Psoas muscle (tissue), 8 donors: ENCODE results near the gene LTB. TPM values are rescaled to one million over a fixed set of nuclear protein-coding genes. Genes with fewer than 3 reads are reported as not detected.

ENCODE experiments used
- ATAC-seq, 4 donors: fragments of 200-7000 bp; cut with Tn5 transposase; one replicate each; pipeline ENCODE4 v1.9.1; 2020; ENCODE audit warnings: moderate library complexity in 3 of 4, mild to moderate bottlenecking in 2 of 4
- DNase-seq, 2 donors: peaks; one replicate each; pipeline ENCODE4 v3.0.0-alpha.2; 2020
- H3K27ac ChIP-seq: fragments of 200-600 bp; one replicate; pipeline ENCODE4 v1.8.0; 2022
- H3K27me3 ChIP-seq, 3 donors: fragments of 200-600 bp in 1 of 3; one replicate each; pipeline versions ENCODE4 v1.6.1 to v1.8.0; 2013 to 2022; ENCODE audit warnings: low read length in 2 of 3, mild to moderate bottlenecking in 2 of 3, moderate library complexity in 1 of 3; ENCODE audit not compliant: insufficient read depth in 3 of 3
- H3K36me3 ChIP-seq, 2 donors: fragments of 200-600 bp in 1 of 2; one replicate each; pipeline versions ENCODE4 v1.6.1 to v1.8.0; 2013 to 2022; ENCODE audit warnings: low read depth in 1 of 2, mild to moderate bottlenecking in 1 of 2, moderate library complexity in 1 of 2; ENCODE audit not compliant: insufficient read depth in 1 of 2
- H3K4me1 ChIP-seq: fragments of 200-600 bp; one replicate; pipeline ENCODE4 v1.8.0; 2022
- H3K4me3 ChIP-seq: fragments of 200-600 bp; one replicate; pipeline ENCODE4 v1.8.0; 2022; ENCODE audit warnings: mild to moderate bottlenecking
- H3K9me3 ChIP-seq: fragments of 200-600 bp; one replicate; pipeline ENCODE4 v1.8.0; 2022
- WGBS, 3 donors: extraction: QIAGEN DNeasy Blood & Tissue Kit; methylation state at CpG; one replicate each; pipeline versions ENCODE4 v1.1.6 to v1.1.7; 2013; 5-methylcytosine and 5-hydroxymethylcytosine counted together
- intact Hi-C, 2 donors: fragments of 100-400 bp; cut with DNase I; formaldehyde crosslinking; loops; one replicate each; pipeline versions ENCODE4 v1.11.0 to v1.14.2; 2022
- polyA plus RNA-seq, 3 donors: library from polyadenylated mRNA; stranded (reverse); fragments of 200-250 nt; gene quantifications; one replicate each; pipeline ENCODE4 v1.2.3, GENCODE V29; 2013
- total RNA-seq, 4 donors: library from RNA; stranded (reverse); fragmentation: NEBNext Ultra II Directional in 2 of 4; extraction: Animal tissue kit (Norgen Biotek cat#: 25700) in 2 of 4; gene quantifications; one replicate each; pipeline versions ENCODE4 v1.2.1 to v1.2.4, GENCODE V29; 2021 to 2023
- TF ChIP-seq, protein P1 (sequence below): fragments of 200-600 bp; IDR thresholded peaks from one replicate; pipeline ENCODE4 v1.8.0; 2022; ENCODE audit warnings: antibody characterized with exemption
- donor health status: healthy with polysubstance abuse.
- donor health status: DM: no; HTN: no; CAD: no; lungs with moderate emphysema.
- donor health status: Bipolar disorder and iron deficiency.
- donor health status: healthy.
- donor health status: DM: yes; HTN: yes; CAD: no.
- donor health status: DM: no; HTN: no; CAD: no.
- donor health status: DM: no; HTN: no; CAD: no.
- donor health status: DM: yes; HTN: yes; CAD: no.

Gene LTB
- total and polyA plus RNA-seq, 7 donors = 0.08 to 1.0 (median 0.71) TPM

DNA sequence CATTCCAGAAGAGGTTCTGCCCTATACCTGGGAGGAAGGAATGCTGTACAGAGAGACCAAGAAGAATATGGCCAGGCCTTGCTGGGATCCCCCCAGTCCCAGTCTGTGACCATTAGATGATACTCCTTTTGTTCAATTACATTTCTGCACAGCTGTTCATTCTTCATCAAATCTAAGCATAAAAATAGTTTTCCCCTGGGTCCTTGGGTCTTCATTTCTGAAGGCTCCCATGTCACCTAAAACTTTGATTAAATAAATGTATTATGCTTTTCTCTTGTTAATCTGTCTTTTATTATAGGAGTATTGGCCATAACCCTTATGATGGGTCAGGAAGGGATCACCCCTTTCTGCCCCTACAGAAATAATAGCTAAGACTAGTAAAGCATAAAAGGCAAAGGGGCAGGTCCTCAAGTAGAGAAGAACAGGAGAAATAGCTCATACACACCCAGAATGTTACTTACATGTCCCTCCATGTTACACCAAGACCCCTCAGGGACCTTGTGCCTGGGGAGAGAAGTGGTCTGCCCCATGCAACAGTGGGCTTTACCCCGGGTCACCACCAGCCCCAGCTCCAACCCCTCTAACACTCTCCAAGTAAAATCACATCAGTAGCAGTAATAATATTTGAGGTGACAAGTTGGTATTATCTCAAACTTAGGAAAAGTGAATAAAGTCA is 12.2 kb downstream of the LTB start:
- H3K27ac ChIP-seq = no peak overlapping the region
- H3K4me1 ChIP-seq = no peaks in the 10 kb centered on the region
- intact Hi-C loops = no loop called here
- no peak for ATAC-seq
- TF ChIP-seq, protein P1, sequence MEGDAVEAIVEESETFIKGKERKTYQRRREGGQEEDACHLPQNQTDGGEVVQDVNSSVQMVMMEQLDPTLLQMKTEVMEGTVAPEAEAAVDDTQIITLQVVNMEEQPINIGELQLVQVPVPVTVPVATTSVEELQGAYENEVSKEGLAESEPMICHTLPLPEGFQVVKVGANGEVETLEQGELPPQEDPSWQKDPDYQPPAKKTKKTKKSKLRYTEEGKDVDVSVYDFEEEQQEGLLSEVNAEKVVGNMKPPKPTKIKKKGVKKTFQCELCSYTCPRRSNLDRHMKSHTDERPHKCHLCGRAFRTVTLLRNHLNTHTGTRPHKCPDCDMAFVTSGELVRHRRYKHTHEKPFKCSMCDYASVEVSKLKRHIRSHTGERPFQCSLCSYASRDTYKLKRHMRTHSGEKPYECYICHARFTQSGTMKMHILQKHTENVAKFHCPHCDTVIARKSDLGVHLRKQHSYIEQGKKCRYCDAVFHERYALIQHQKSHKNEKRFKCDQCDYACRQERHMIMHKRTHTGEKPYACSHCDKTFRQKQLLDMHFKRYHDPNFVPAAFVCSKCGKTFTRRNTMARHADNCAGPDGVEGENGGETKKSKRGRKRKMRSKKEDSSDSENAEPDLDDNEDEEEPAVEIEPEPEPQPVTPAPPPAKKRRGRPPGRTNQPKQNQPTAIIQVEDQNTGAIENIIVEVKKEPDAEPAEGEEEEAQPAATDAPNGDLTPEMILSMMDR = no peak
- no peak for DNase-seq
- 68 to 79% (median 75%) methylated on average over 1 of the region's 1 CpG for WGBS, 3 donors
- no peaks in the 10 kb centered on the region for H3K9me3 ChIP-seq
- H3K4me3 ChIP-seq = no peak overlapping the region
- H3K27me3 ChIP-seq = peaks cover 0 to 2% (median 0%) of the 10 kb centered on the region in 3 donors
- H3K36me3 ChIP-seq = no peaks in the 10 kb centered on the region

DNA sequence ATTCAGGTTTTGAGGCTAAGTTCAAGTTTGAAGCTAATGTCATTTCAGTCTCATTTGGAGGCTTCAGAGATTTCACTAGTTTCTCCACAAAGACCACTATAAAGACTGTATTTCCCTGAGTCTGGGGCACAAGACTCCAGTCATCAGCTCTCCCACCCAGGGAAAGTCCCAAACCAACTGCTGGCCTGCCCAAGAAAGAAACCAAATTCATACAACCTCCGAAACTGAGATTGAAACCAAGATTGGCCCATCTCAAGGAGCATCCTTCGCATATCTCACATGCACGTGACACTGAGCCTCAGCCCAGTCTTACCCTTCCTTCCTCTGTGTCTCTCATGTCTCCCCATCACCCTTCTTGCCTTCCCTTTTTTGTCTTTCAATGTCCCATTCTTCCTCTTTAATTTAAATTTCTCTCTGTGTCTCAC is 13.7 kb downstream of the LTB start:
- Histone ChIP-seq H3K4me3 (no peak overlapping the region), H3K27ac (no peak overlapping the region), H3K4me1 (no peaks in the 10 kb centered on the region), H3K36me3 (no peaks in the 10 kb centered on the region), H3K9me3 (no peaks in the 10 kb centered on the region), H3K27me3 (peaks cover 0 to 2% (median 0%) of the 10 kb centered on the region in 3 donors)
- ATAC-seq = no peak
- intact Hi-C loops = no loop called here
- WGBS, 3 donors = 72 to 77% (median 73%) methylated on average over 3 of the region's 3 CpGs
- no peak for DNase-seq
- TF ChIP-seq, protein P1 = no peak

DNA sequence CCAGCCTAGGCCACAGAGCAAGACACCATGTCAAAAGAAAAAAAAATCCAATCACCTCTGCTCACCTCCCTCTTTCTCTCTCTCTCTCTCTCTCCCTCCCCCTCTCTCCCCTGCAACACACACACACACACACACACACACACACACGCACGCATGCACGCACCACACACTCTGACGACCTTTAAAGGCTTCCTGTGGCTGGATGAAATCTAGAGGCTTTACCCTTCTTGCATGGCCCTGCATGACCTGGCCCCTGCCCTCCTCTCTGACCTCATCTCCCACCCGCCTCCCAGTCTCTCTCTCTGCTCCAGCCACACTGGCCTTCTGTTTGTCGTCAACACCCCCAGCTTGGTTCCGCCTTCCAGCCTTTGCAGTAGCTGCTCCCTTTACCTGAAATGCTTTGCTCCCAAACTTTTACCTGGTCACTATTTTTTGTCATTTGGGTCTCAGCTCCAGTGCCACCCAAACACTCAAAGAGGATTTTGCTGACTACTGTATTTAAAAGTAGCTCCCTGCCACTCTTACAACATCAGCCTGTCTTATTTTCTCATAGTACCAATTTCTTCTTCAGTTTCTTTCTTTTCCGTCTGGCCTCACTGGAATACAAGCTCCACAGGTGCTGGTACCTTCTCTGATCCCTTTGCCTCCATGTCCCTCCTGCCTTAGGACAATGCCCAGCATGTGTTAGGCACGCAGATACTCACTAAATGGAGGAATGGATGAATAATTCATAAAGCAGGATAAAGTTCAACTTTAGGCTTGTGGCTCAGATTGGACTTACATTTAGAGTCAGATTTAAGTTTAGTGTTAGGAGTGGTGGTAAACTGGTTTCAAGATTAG is 14.5 kb downstream of the LTB start:
- 34 to 55% (median 40%) methylated on average over 7 to 9 of the region's 9 CpGs for WGBS, 3 donors
- H3K27me3 ChIP-seq = peaks cover 0 to 2% (median 0%) of the 10 kb centered on the region in 3 donors
- DNase-seq (no peak), ATAC-seq (no peak)
- no peaks in the 10 kb centered on the region for H3K9me3 ChIP-seq
- no peaks in the 10 kb centered on the region for H3K4me1 ChIP-seq
- H3K36me3 ChIP-seq = no peaks in the 10 kb centered on the region
- H3K27ac ChIP-seq = no peak overlapping the region
- TF ChIP-seq, protein P1 = no peak
- no peak overlapping the region for H3K4me3 ChIP-seq
- intact Hi-C loops = no loop called here

DNA sequence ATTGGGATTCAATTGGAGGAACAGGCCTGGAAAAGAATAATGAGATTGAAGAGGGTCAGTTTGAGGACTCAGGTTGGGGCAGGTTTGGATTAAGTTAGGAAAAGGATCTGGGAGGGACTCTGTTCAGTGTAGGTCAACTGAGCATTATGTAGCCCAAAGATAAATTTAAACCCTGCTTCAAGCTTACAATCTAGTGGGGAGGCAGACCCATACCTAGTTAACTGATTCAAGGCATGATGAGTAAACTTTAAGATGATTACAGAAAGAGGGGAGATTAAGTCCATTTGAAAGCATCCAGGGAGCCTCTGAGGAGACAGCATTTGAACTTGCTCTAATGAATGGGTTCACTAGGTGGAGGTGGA is 21.5 kb downstream of the LTB start:
- DNase-seq = no peak
- TF ChIP-seq, protein P1 = no peak
- Histone ChIP-seq H3K9me3 (no peaks in the 10 kb centered on the region), H3K27me3 (no peaks in the 10 kb centered on the region), H3K4me3 (peak overlapping the region; percentile 13), H3K27ac (peak overlapping the region; percentile 58), H3K36me3 (peaks cover 3 to 44% of the 10 kb centered on the region in 2 donors), H3K4me1 (peaks cover 22% of the 10 kb centered on the region)
- intact Hi-C loops = no loop called here
- ATAC-seq = no peak
